Small intestine (tissue), 7 donors: ENCODE measurements around the gene PPP1R9A. TPM values are rescaled to one million over a fixed set of nuclear protein-coding genes. Genes with fewer than 3 reads are reported as not detected.
A peak's percentile ranks its signal among the peaks of the same experiment; 100 is the strongest.

Experiments used
- DNase-seq, 2 donors: peaks; one replicate each; pipeline versions ENCODE4 v3.0.0 to v3.0.0-alpha.2; 2013
- FAIRE-seq: peaks from 2 replicates; lab custom pipeline; 2012; peaks lifted over from hg19 to GRCh38; lab: Jason Lieb, UNC
- H3K27ac ChIP-seq, 3 donors: one replicate each; pipeline ENCODE4 v1.5.1; 2013; ENCODE audit warnings: low read length in 2 of 3, mild to moderate bottlenecking in 2 of 3, control low read depth in 1 of 3, inconsistent platforms in 1 of 3, low read depth in 1 of 3, moderate library complexity in 1 of 3
- H3K27me3 ChIP-seq, 3 donors: one replicate each; pipeline ENCODE4 v1.6.1; 2013; ENCODE audit warnings: low read length in 3 of 3, inconsistent platforms in 1 of 3; ENCODE audit not compliant: control insufficient read depth in 3 of 3, insufficient read depth in 3 of 3
- H3K36me3 ChIP-seq, 3 donors: one replicate each; pipeline ENCODE4 v1.6.1; 2013; ENCODE audit warnings: low read length in 3 of 3, inconsistent platforms in 1 of 3, low read depth in 1 of 3, mild to moderate bottlenecking in 1 of 3, moderate library complexity in 1 of 3; ENCODE audit not compliant: control insufficient read depth in 3 of 3, insufficient read depth in 2 of 3
- H3K4me1 ChIP-seq, 3 donors: one replicate each; pipeline ENCODE4 v1.6.1; 2013; ENCODE audit warnings: low read length in 2 of 3, inconsistent platforms in 1 of 3, low read depth in 1 of 3, mild to moderate bottlenecking in 1 of 3, moderate library complexity in 1 of 3; ENCODE audit not compliant: control insufficient read depth in 3 of 3, insufficient read depth in 2 of 3
- H3K4me3 ChIP-seq, 3 donors: one replicate each; pipeline ENCODE4 v1.5.1; 2013; ENCODE audit warnings: low read length in 3 of 3, control low read depth in 1 of 3, inconsistent platforms in 1 of 3, low read depth in 1 of 3, mild to moderate bottlenecking in 1 of 3, moderate library complexity in 1 of 3
- H3K9me3 ChIP-seq, 2 donors: one replicate each; pipeline ENCODE4 v1.6.1; 2013; ENCODE audit warnings: low read depth in 1 of 2, low read length in 1 of 2; ENCODE audit not compliant: control insufficient read depth in 2 of 2, insufficient read depth in 1 of 2
- WGBS, 3 donors: extraction: QIAGEN DNeasy Blood & Tissue Kit; methylation state at CpG; one replicate each; pipeline ENCODE4 v1.1.7; 2013; 5-methylcytosine and 5-hydroxymethylcytosine counted together
- polyA plus RNA-seq, 4 donors: library from polyadenylated mRNA; stranded (reverse) in 3 of 4; unstranded in 1 of 4; fragments of 200-250 nt in 3 of 4; fragments of 120-200 nt in 1 of 4; gene quantifications; one replicate each; pipeline versions ENCODE4 v1.2.1 to v1.2.3, GENCODE V29; 2013
- donor health status: healthy with polysubstance abuse.
- donor health status: control.
- donor health status: control.
- donor health status: Bipolar disorder and iron deficiency.
- donor health status: healthy.

Gene PPP1R9A
- polyA plus RNA-seq, 4 donors = 0.27 to 13.3 (median 1.6) TPM

- no peak overlapping the region for H3K27ac ChIP-seq
- H3K9me3 ChIP-seq = no peaks in the 10 kb centered on the region
- H3K36me3 ChIP-seq = peaks cover 0 to 6% (median 0%) of the 10 kb centered on the region in 3 donors
- DNase-seq = no peak
- no peak for FAIRE-seq
- no peaks in the 10 kb centered on the region for H3K27me3 ChIP-seq
- WGBS, 3 donors = 90 to 98% (median 92%) methylated on average over 1 of the region's 1 CpG
- no peaks in the 10 kb centered on the region for H3K4me1 ChIP-seq
- no peak overlapping the region for H3K4me3 ChIP-seq
Observed at GRCh38 chr7:94922457-94922856, 15.1 kb downstream of the PPP1R9A start.

GRCh38 chr7:94923412-94923811 is 16.0 kb downstream of the PPP1R9A start:
- H3K9me3 ChIP-seq = no peaks in the 10 kb centered on the region
- no peak overlapping the region for H3K27ac ChIP-seq
- no peaks in the 10 kb centered on the region for H3K4me1 ChIP-seq
- no peaks in the 10 kb centered on the region for H3K27me3 ChIP-seq
- no peak overlapping the region for H3K4me3 ChIP-seq
- peaks cover 0 to 5% (median 0%) of the 10 kb centered on the region in 3 donors for H3K36me3 ChIP-seq
- DNase-seq (no peak), FAIRE-seq (peak; percentile 39)

GRCh38 chr7:94928168-94928707 is 20.8 kb downstream of the PPP1R9A start:
- FAIRE-seq = no peak
- Histone ChIP-seq H3K9me3 (no peaks in the 10 kb centered on the region), H3K4me3 (no peak overlapping the region), H3K4me1 (no peaks in the 10 kb centered on the region), H3K36me3 (peaks cover 0 to 3% (median 0%) of the 10 kb centered on the region in 3 donors), H3K27ac (no peak overlapping the region), H3K27me3 (no peaks in the 10 kb centered on the region)
- DNase-seq = no peak

GRCh38 chr7:94933256-94933990 is 26.0 kb downstream of the PPP1R9A start:
- Histone ChIP-seq H3K9me3 (no peaks in the 10 kb centered on the region), H3K4me3 (no peak overlapping the region), H3K4me1 (no peaks in the 10 kb centered on the region), H3K27ac (no peak overlapping the region), H3K27me3 (no peaks in the 10 kb centered on the region), H3K36me3 (peaks cover 0 to 3% (median 0%) of the 10 kb centered on the region in 3 donors)
- WGBS, 3 donors = 53 to 68% (median 67%) methylated on average over 3 of the region's 3 CpGs
- FAIRE-seq = no peak
- DNase-seq = no peak

GRCh38 chr7:94939395-94939794 is 32.0 kb downstream of the PPP1R9A start:
- no peaks in the 10 kb centered on the region for H3K36me3 ChIP-seq
- H3K27ac ChIP-seq = no peak overlapping the region
- no peaks in the 10 kb centered on the region for H3K4me1 ChIP-seq
- no peak overlapping the region for H3K4me3 ChIP-seq
- H3K27me3 ChIP-seq = no peaks in the 10 kb centered on the region
- H3K9me3 ChIP-seq = no peaks in the 10 kb centered on the region
- FAIRE-seq (no peak), DNase-seq (no peak)

- FAIRE-seq (no peak), DNase-seq (no peak)
- H3K4me3 ChIP-seq = no peak overlapping the region
- H3K9me3 ChIP-seq = no peaks in the 10 kb centered on the region
- H3K27me3 ChIP-seq = no peaks in the 10 kb centered on the region
- H3K4me1 ChIP-seq = no peaks in the 10 kb centered on the region
- no peaks in the 10 kb centered on the region for H3K36me3 ChIP-seq
- no peak overlapping the region for H3K27ac ChIP-seq
Observed at GRCh38 chr7:94940241-94940640, 32.8 kb downstream of the PPP1R9A start.

GRCh38 chr7:94941844-94942632 is 34.6 kb downstream of the PPP1R9A start:
- 89 to 92% (median 90%) methylated on average over 3 of the region's 3 CpGs for WGBS, 3 donors
- DNase-seq (no peak), FAIRE-seq (no peak)
- Histone ChIP-seq H3K4me1 (no peaks in the 10 kb centered on the region), H3K4me3 (no peak overlapping the region), H3K27me3 (no peaks in the 10 kb centered on the region), H3K36me3 (peaks cover 0 to 2% (median 0%) of the 10 kb centered on the region in 3 donors), H3K27ac (no peak overlapping the region), H3K9me3 (no peaks in the 10 kb centered on the region)

GRCh38 chr7:94943134-94943533 is 35.7 kb downstream of the PPP1R9A start:
- DNase-seq = no peak
- Histone ChIP-seq H3K36me3 (peaks cover 0 to 3% (median 0%) of the 10 kb centered on the region in 3 donors), H3K9me3 (no peaks in the 10 kb centered on the region), H3K27me3 (no peaks in the 10 kb centered on the region), H3K4me1 (no peaks in the 10 kb centered on the region), H3K4me3 (no peak overlapping the region), H3K27ac (no peak overlapping the region)
- FAIRE-seq = no peak
